ENCODE data around the gene FNTB. TPM values are rescaled to one million over a fixed set of nuclear protein-coding genes. Genes with fewer than 3 reads are reported as not detected.

FNTB gene
- total and polyA plus RNA-seq, 9 of the 15 experiments (the other 6 are each of a cell fraction or from before 2014, with no cell fraction given), result 6.9 to 23.2 (median 12.2) TPM

DNA sequence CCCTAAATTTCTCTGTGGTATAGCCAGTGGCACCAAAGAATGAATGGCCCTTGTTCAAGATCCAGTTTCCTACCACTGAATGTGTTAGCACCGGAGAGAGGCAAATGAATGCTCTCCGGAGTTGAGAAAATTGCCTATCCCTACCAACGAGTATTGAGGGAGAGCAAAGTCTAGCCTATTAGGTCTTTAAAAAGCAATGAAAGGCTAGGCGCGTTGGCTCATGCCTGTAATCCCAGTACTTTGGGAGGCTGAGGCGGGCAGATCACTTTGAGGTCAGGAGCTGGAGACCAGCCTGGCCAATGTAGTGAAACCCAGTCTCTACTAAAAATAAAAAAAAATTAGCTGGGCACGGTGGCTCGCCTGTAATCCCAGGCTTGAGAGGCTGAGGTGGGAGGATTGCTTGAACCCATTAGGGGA is 13.7 kb upstream of the FNTB start (continued):
- TF ChIP-seq, protein P1, sequence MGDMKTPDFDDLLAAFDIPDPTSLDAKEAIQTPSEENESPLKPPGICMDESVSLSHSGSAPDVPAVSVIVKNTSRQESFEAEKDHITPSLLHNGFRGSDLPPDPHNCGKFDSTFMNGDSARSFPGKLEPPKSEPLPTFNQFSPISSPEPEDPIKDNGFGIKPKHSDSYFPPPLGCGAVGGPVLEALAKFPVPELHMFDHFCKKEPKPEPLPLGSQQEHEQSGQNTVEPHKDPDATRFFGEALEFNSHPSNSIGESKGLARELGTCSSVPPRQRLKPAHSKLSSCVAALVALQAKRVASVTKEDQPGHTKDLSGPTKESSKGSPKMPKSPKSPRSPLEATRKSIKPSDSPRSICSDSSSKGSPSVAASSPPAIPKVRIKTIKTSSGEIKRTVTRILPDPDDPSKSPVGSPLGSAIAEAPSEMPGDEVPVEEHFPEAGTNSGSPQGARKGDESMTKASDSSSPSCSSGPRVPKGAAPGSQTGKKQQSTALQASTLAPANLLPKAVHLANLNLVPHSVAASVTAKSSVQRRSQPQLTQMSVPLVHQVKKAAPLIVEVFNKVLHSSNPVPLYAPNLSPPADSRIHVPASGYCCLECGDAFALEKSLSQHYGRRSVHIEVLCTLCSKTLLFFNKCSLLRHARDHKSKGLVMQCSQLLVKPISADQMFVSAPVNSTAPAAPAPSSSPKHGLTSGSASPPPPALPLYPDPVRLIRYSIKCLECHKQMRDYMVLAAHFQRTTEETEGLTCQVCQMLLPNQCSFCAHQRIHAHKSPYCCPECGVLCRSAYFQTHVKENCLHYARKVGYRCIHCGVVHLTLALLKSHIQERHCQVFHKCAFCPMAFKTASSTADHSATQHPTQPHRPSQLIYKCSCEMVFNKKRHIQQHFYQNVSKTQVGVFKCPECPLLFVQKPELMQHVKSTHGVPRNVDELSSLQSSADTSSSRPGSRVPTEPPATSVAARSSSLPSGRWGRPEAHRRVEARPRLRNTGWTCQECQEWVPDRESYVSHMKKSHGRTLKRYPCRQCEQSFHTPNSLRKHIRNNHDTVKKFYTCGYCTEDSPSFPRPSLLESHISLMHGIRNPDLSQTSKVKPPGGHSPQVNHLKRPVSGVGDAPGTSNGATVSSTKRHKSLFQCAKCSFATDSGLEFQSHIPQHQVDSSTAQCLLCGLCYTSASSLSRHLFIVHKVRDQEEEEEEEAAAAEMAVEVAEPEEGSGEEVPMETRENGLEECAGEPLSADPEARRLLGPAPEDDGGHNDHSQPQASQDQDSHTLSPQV (IDR thresholded peaks at IDR 0.05), result no peak
- TF ChIP-seq FOXA1 (IDR thresholded peaks at IDR 0.05; ENCODE audit: borderline replicate concordance) (no peak), JUN (IDR thresholded peaks at IDR 0.05; ENCODE audit: borderline replicate concordance, low read depth, low read length) (no peak), JUN (CRISPR knock-in tag; IDR thresholded peaks at IDR 0.05; ENCODE audit: borderline replicate concordance) (no peak), POLR2B (IDR thresholded peaks at IDR 0.05; ENCODE audit: low read depth, partially characterized antibody) (no peak)

DNA sequence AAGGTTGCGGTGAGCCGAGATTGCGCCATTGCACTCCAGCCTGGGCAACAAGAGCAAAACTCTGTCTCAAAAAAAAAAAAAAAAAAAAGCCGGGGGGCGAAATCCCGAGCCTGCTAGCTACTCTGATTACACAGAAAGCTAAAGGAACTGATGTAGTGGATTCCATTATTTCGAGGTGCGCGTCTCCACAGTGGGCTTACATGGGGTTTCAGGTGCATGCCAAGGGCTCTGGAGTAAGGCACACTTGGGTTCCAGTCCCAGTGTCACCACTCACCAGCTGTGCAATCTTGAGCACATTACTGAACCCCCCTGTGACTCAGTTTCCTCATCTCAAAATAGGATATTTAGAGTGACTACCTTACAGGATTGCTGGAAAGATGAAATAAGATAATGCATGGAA is 12.9 kb upstream of the FNTB start:
- 60% methylated on average over 1 of the region's 9 CpGs for WGBS (ENCODE audit: insufficient coverage, low coverage, missing lambda C conversion rate)
- no peaks in the 10 kb centered on the region for H3K36me3 ChIP-seq (ENCODE audit: control insufficient read depth, insufficient read depth, low read length)
- no peak overlapping the region for H3K4me3 ChIP-seq
- H3K4me1 ChIP-seq (replicated peaks in 1 of 2; ENCODE audit: control insufficient read depth in 2 of 2, insufficient read depth in 2 of 2, low read length in 2 of 2), result peaks cover 0 to 13% of the 10 kb centered on the region in 2 experiments; a peak in 2 of 5 replicates
- H3K4me2 ChIP-seq (ENCODE audit: insufficient read depth, low read length), result no peak overlapping the region
- H3K27ac ChIP-seq (ENCODE audit: extremely low read depth, low read depth, low read length), result no peak overlapping the region
- H3K9me1 ChIP-seq (ENCODE audit: control insufficient read depth, insufficient read depth, low read length), result no peaks in the 10 kb centered on the region
- H2AFZ ChIP-seq (ENCODE audit: low read depth, low read length), result no peak overlapping the region
- H4K20me1 ChIP-seq (replicated peaks; ENCODE audit: control insufficient read depth, insufficient read depth, low read length), result no peaks in the 10 kb centered on the region
- peaks cover 4 to 40% of the 10 kb centered on the region in 2 experiments; a peak in 3 of 5 replicates for H3K27me3 ChIP-seq (ENCODE audit: control insufficient read depth in 2 of 2, insufficient read depth in 2 of 2, low read length in 2 of 2)
- ChIA-PET POLR2A (no interaction called here), CTCF (ENCODE audit: low intra/inter-chr PET ratio) (no interaction called here)
- no peaks in the 10 kb centered on the region for H3K79me2 ChIP-seq (ENCODE audit: control insufficient read depth, insufficient read depth, low read length)
- BruUV-seq (replicated peaks), result no TSS peak
- no peak for DNase-seq (ENCODE audit: extremely low read depth in 1 of 4, low spot score in 3 of 4)
- no peaks in the 10 kb centered on the region for H3K9me3 ChIP-seq (replicated peaks; ENCODE audit: control insufficient read depth, insufficient read depth, low read depth, low read length)
- no peak for FAIRE-seq
- intact Hi-C loops (cut with micrococcal nuclease), result no loop called here
- H3K9ac ChIP-seq (ENCODE audit: insufficient read depth in 1 of 2, low read depth in 2 of 2, low read length in 2 of 2), result no peak overlapping the region
- in situ Hi-C loops (cut with MboI), result no loop called here
- no peak for ATAC-seq
- TF ChIP-seq ZBTB12 (CRISPR knock-in tag; IDR thresholded peaks at IDR 0.05) (no peak), SMC3 (conservative IDR thresholded peaks at IDR 0.05; ENCODE audit: insufficient read depth, low read depth, low read length) (no peak), EP400 (IDR thresholded peaks at IDR 0.05) (no peak), C11orf30 (IDR thresholded peaks at IDR 0.05; ENCODE audit: low read depth) (no peak), MCM3 (IDR thresholded peaks at IDR 0.05) (no peak), ELF1 (tag; IDR thresholded peaks at IDR 0.05) (no peak), NFATC3 (IDR thresholded peaks at IDR 0.05) (no peak), ZNF696 (CRISPR knock-in tag; conservative IDR thresholded peaks at IDR 0.05) (no peak), MED1 (CRISPR knock-in tag; IDR thresholded peaks at IDR 0.05; ENCODE audit: borderline replicate concordance) (no peak), MCM2 (IDR thresholded peaks at IDR 0.05; ENCODE audit: low read depth) (no peak)
- TF ChIP-seq, protein P2, sequence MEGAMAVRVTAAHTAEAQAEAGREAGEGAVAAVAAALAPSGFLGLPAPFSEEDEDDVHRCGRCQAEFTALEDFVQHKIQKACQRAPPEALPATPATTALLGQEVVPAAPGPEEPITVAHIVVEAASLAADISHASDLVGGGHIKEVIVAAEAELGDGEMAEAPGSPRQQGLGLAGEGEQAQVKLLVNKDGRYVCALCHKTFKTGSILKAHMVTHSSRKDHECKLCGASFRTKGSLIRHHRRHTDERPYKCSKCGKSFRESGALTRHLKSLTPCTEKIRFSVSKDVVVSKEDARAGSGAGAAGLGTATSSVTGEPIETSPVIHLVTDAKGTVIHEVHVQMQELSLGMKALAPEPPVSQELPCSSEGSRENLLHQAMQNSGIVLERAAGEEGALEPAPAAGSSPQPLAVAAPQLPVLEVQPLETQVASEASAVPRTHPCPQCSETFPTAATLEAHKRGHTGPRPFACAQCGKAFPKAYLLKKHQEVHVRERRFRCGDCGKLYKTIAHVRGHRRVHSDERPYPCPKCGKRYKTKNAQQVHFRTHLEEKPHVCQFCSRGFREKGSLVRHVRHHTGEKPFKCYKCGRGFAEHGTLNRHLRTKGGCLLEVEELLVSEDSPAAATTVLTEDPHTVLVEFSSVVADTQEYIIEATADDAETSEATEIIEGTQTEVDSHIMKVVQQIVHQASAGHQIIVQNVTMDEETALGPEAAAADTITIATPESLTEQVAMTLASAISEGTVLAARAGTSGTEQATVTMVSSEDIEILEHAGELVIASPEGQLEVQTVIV (CRISPR knock-in tag; IDR thresholded peaks at IDR 0.05; ENCODE audit: borderline replicate concordance), result no peak

Data from K562 (cell line).